ENCODE measurements around the gene JAZF1. TPM values are rescaled to one million over a fixed set of nuclear protein-coding genes. Genes with fewer than 3 reads are reported as not detected.

JAZF1 gene
- total RNA-seq, 3 donors from 2014 or later: 8.6 to 27.4 (median 10.5) TPM

DNA sequence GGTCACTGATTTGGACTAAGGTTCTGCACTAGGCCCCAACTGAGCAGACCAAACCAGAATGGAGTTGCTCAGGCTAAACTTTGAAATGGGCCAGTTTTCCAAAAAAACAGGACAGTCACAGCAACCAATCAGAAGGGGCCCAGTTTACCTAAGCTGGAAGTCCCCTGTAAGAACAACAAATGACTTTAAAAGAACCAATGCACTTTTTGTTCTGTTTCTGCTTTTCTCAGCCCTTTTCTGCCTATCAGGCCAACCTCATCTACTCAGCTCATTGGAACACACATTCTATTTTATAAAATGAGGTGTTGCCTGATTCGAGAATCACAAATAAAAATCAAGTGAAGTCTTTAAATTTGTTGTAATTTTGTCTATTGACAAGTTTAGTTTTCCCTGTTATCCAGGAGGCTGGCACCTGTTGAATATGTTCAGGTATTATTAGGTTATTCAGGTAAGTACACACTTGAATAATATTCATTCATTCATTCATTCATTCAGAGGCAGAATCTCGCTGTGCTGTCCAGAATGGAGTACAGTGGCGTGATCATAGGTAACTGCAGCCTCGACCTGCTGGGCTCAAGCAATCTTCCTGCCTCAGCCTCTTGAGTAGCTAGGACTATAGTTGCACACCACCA lies 271.9 kb downstream of the JAZF1 start:
- H3K4me1 ChIP-seq: no peaks in the 10 kb centered on the region
- H3K4me3 ChIP-seq: no peak overlapping the region
- H3K27me3 ChIP-seq: no peaks in the 10 kb centered on the region
- no peak for DNase-seq (ENCODE audit: low spot score in 2 of 2)
- H3K36me3 ChIP-seq: no peaks in the 10 kb centered on the region
- no peaks in the 10 kb centered on the region for H3K9me3 ChIP-seq
- intact Hi-C loops (cut with DNase I; ENCODE audit: low total_unique reads): no loop called here
- no peak overlapping the region for H3K27ac ChIP-seq
- TF ChIP-seq, protein P1, sequence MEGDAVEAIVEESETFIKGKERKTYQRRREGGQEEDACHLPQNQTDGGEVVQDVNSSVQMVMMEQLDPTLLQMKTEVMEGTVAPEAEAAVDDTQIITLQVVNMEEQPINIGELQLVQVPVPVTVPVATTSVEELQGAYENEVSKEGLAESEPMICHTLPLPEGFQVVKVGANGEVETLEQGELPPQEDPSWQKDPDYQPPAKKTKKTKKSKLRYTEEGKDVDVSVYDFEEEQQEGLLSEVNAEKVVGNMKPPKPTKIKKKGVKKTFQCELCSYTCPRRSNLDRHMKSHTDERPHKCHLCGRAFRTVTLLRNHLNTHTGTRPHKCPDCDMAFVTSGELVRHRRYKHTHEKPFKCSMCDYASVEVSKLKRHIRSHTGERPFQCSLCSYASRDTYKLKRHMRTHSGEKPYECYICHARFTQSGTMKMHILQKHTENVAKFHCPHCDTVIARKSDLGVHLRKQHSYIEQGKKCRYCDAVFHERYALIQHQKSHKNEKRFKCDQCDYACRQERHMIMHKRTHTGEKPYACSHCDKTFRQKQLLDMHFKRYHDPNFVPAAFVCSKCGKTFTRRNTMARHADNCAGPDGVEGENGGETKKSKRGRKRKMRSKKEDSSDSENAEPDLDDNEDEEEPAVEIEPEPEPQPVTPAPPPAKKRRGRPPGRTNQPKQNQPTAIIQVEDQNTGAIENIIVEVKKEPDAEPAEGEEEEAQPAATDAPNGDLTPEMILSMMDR (IDR thresholded peaks at IDR 0.05): no peak
- no peak for TF ChIP-seq POLR2AphosphoS5 (IDR thresholded peaks at IDR 0.05)
- no peak for TF ChIP-seq POLR2A (IDR thresholded peaks at IDR 0.05)

DNA sequence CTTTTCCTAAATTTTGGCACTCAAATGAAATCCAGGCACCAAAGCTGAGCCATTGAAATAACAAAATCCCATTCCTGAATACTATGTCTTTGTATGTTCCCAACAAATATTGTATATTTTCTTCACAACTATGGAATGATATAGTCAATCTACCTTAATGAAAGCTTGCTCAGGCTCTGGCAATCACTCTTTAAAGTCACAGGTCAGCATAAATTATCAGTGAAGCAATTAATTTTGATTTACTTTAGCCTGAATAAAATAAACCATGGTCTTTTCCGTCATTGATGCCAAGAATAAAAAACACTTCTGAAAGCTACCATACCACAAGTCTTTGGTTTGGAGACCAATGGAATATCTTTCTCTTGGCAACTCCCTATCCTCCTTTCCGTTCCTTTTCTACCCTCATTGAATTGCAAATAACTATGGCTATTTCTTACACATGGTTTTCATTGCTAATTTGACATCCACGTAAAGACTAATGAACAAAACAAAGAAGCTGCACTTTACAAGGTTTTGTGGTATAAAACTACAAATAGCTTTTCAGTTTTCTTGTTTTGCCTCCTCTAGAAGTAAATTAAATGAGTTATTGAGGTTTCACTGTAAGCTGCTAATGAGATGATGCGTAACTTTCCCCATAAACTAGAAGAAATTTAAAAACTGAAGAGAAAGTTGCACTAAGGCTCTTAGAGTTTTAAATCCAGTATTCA lies 274.1 kb downstream of the JAZF1 start:
- no peaks in the 10 kb centered on the region for H3K4me1 ChIP-seq
- no peaks in the 10 kb centered on the region for H3K9me3 ChIP-seq
- no peak for TF ChIP-seq POLR2A (IDR thresholded peaks at IDR 0.05)
- TF ChIP-seq, protein P1 (IDR thresholded peaks at IDR 0.05): no peak
- no peak for TF ChIP-seq POLR2AphosphoS5 (IDR thresholded peaks at IDR 0.05)
- no peak for DNase-seq (ENCODE audit: low spot score in 2 of 2)
- no peaks in the 10 kb centered on the region for H3K36me3 ChIP-seq
- intact Hi-C loops (cut with DNase I; ENCODE audit: low total_unique reads): no loop called here
- H3K27ac ChIP-seq: peak overlapping the region in 1 of 2 donors; percentile 49
- no peak overlapping the region for H3K4me3 ChIP-seq
- no peaks in the 10 kb centered on the region for H3K27me3 ChIP-seq

DNA sequence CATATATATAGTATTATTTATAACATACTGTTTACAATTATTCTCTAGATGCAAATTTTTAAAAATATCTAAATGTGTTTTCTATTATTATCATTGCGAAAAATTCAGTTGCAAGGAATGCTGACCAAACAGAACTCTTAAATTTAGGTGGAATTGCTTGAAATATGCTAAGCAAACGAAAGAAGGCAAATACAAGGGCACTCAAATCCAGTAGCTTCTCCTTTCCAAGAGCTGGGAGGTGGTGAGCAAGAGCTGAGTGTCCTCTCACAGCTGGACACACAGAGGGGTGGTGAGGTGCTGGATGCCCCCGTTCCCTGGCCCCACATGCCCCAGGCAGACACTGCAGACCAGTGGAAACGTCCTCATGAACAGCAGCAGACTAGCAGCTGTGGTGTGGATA lies 274.6 kb downstream of the JAZF1 start:
- Histone ChIP-seq H3K9me3 (no peaks in the 10 kb centered on the region), H3K27me3 (no peaks in the 10 kb centered on the region), H3K27ac (peak overlapping the region in 1 of 2 donors; percentile 49), H3K4me3 (no peak overlapping the region), H3K36me3 (no peaks in the 10 kb centered on the region), H3K4me1 (no peaks in the 10 kb centered on the region)
- no peak for DNase-seq (ENCODE audit: low spot score in 2 of 2)
- no peak for TF ChIP-seq POLR2AphosphoS5 (IDR thresholded peaks at IDR 0.05)
- TF ChIP-seq, protein P1 (IDR thresholded peaks at IDR 0.05): no peak
- TF ChIP-seq POLR2A (IDR thresholded peaks at IDR 0.05): no peak
- intact Hi-C loops (cut with DNase I; ENCODE audit: low total_unique reads): no loop called here

DNA sequence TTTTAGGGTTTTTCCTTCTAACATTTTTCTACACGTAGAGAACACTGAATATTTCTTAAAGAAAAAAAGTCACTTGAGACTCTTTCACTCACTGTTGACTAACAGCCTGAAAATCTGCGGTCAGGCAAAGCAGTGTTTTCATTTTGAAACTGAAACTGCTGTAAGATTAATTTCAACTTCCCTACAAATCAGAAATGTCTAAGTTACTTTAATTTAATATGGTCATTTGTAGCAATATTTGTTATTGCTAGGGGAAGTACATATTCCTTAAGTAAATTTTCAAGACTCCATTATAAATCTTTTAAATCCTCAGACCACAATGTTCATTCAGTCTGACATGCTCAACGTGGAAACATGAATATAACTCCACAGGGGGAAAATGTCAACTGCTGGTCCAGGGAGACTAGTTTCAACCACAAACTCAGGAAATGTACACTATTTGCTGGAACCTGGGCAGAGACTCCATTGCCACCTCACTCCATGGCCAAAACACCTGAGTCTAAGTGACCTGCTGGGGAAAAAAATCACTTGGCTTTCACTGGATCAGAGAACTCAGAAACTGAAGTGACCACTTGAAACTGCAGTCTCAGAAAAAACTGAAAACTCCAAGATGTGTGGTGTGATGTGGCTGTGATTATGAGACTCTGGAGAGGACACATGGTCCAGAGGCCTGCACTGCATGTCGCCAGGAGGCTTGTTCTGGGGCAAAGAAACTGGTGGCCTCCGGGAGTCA lies 279.4 kb downstream of the JAZF1 start:
- peak overlapping the region; percentile 53 to 74 for H3K27ac ChIP-seq
- intact Hi-C loops (cut with DNase I; ENCODE audit: low total_unique reads): no loop called here

More for the DNA sequence above, 279.4 kb downstream of the JAZF1 start:
- DNase-seq (ENCODE audit: low spot score in 2 of 2): no peak
- H3K4me3 ChIP-seq: peak overlapping the region; percentile 18 to 51 (median 25)
- H3K9me3 ChIP-seq: no peaks in the 10 kb centered on the region
- TF ChIP-seq POLR2AphosphoS5 (IDR thresholded peaks at IDR 0.05) (no peak), POLR2A (IDR thresholded peaks at IDR 0.05) (no peak)
- TF ChIP-seq, protein P1 (IDR thresholded peaks at IDR 0.05): no peak
- H3K4me1 ChIP-seq: no peaks in the 10 kb centered on the region
- no peaks in the 10 kb centered on the region for H3K27me3 ChIP-seq
- H3K36me3 ChIP-seq: no peaks in the 10 kb centered on the region

Data from breast epithelium (tissue), 4 donors.